Fibroblast of skin of abdomen (primary cell): Measurements from ENCODE around the gene TMEM200B.
"Not testable (repeated sequence)": the region's sequence is repeated elsewhere in the genome, so short reads cannot be mapped to it uniquely, and the experiment has no call there.

Experiments used
- DNase-seq: peaks from one replicate; pipeline ENCODE4 v3.0.0-alpha.2; 2013

TMEM200B gene

GRCh38 chr1:29108041-29108440 is 15.7 kb downstream of the TMEM200B start:
- DNase-seq: not testable (repeated sequence)

- no peak for DNase-seq
These were observed 17.9 kb downstream of the TMEM200B start for GRCh38 chr1:29105822-29106221.

- no peak for DNase-seq
These were observed 23.2 kb downstream of the TMEM200B start for GRCh38 chr1:29100487-29100886.

- DNase-seq: no peak
These were observed 24.4 kb downstream of the TMEM200B start for GRCh38 chr1:29099286-29099685.

GRCh38 chr1:29096231-29096886 is 27.3 kb downstream of the TMEM200B start:
- DNase-seq: no peak

GRCh38 chr1:29094954-29095353 is 28.7 kb downstream of the TMEM200B start:
- DNase-seq: no peak

- no peak for DNase-seq
These were observed 29.3 kb downstream of the TMEM200B start for GRCh38 chr1:29094433-29094832.

- not testable (repeated sequence) for DNase-seq
These were observed 31.0 kb downstream of the TMEM200B start for GRCh38 chr1:29092704-29093103.

GRCh38 chr1:29090937-29091618 is 32.6 kb downstream of the TMEM200B start:
- no peak for DNase-seq

GRCh38 chr1:29084196-29084521 is 39.5 kb downstream of the TMEM200B start:
- no peak for DNase-seq

GRCh38 chr1:29083317-29084195 is 40.1 kb downstream of the TMEM200B start:
- no peak for DNase-seq

- DNase-seq: no peak
These were observed 41.2 kb downstream of the TMEM200B start for GRCh38 chr1:29082519-29082918.

GRCh38 chr1:29081201-29081600 is 42.5 kb downstream of the TMEM200B start:
- DNase-seq: no peak

- not testable (repeated sequence) for DNase-seq
These were observed 43.6 kb downstream of the TMEM200B start for GRCh38 chr1:29079916-29080629.

- no peak for DNase-seq
These were observed 46.5 kb downstream of the TMEM200B start for GRCh38 chr1:29077155-29077554.
